HepG2 (cell line): ENCODE results near the gene SLC36A2. TPM values are rescaled to one million over a fixed set of nuclear protein-coding genes. Genes with fewer than 3 reads are reported as not detected.

Experiments used
- ATAC-seq: fragments of 200-7000 bp; cut with Tn5 transposase; 3 replicates; pipeline ENCODE4 v1.9.1; 2020; ENCODE audit warnings: mild to moderate bottlenecking, moderate library complexity
- BruUV-seq: library from RNA; stranded (reverse); fragments of 400-500 nt; replicated peaks from 2 replicates; lab custom pipeline; 2021; lab: Mats Ljungman, UMichigan
- CTCF ChIA-PET: fragments of 300-600 bp; formaldehyde crosslinking; extraction: SDS; loops from one replicate; lab custom pipeline; 2021; ENCODE audit warnings: low total read pairs, inconsistent platforms, low intra/inter-chr PET ratio; lab: Yijun Ruan, JAX
- POLR2A ChIA-PET: fragments of 350-600 bp; sonication (Branson Sonifier 250); formaldehyde crosslinking; loops from one replicate; lab custom pipeline; 2020; ENCODE audit warnings: antibody characterized with exemption, inconsistent platforms; lab: Yijun Ruan, JAX
- DNase-seq: peaks from one replicate; pipeline ENCODE4 v3.0.0-alpha.2; 2015; ENCODE audit warnings: low spot score
- FAIRE-seq: peaks from 3 replicates; lab custom pipeline; 2011; peaks lifted over from hg19 to GRCh38; lab: Jason Lieb, UNC
- H2AFZ ChIP-seq: one replicate; pipeline ENCODE4 v1.6.1; 2011; ENCODE audit warnings: low read length, inconsistent platforms
- H3K27ac ChIP-seq: fragments of 300-600 bp; 3 replicates; pipeline ENCODE4 v1.8.0; 2011; ENCODE audit warnings: mixed run types, mild to moderate bottlenecking, mixed read lengths, low read length, inconsistent platforms; ENCODE audit not compliant: insufficient read depth; ENCODE audit errors: extremely low read length
- H3K27me3 ChIP-seq, 2 experiments: fragments of 200-600 bp in 1 of 2; 2 replicates in 1 of 2; 3 replicates in 1 of 2; pipeline versions ENCODE4 v1.6.0 to v1.8.0; 2011; ENCODE audit warnings: low read length in 2 of 2, mild to moderate bottlenecking in 2 of 2, moderate library complexity in 2 of 2, inconsistent platforms in 1 of 2; ENCODE audit not compliant: insufficient read depth in 2 of 2, control insufficient read depth in 1 of 2
- H3K36me3 ChIP-seq, 2 experiments: fragments of 200-600 bp in 1 of 2; replicated peaks in 1 of 2; 2 replicates in 1 of 2; 3 replicates in 1 of 2; pipeline versions ENCODE4 v1.5.1 to v1.8.0; 2011; ENCODE audit warnings: low read length in 2 of 2, inconsistent platforms in 1 of 2; ENCODE audit not compliant: insufficient read depth in 2 of 2, control insufficient read depth in 1 of 2
- H3K4me1 ChIP-seq: 2 replicates; pipeline ENCODE4 v1.5.1; 2012; ENCODE audit warnings: low read length, inconsistent platforms; ENCODE audit not compliant: insufficient read depth
- H3K4me2 ChIP-seq: 2 replicates; pipeline ENCODE4 v1.6.0; 2011; ENCODE audit warnings: low read depth, low read length, inconsistent platforms
- H3K4me3 ChIP-seq, 3 experiments: fragments of 200-600 bp in 1 of 3; sonication (generic), shearing (Covaris generic) in 1 of 3; replicated peaks in 1 of 3; 2 replicates each; pipeline ENCODE4 v1.5.1; 2011 to 2016; ENCODE audit warnings: low read length in 3 of 3, inconsistent platforms in 2 of 3, low read depth in 2 of 3, mild to moderate bottlenecking in 2 of 3, control low read depth in 1 of 3, mixed read lengths in 1 of 3; ENCODE audit not compliant: insufficient read depth in 1 of 3
- H3K79me2 ChIP-seq: one replicate; pipeline ENCODE4 v1.6.1; 2011; ENCODE audit warnings: low read length, inconsistent platforms; ENCODE audit not compliant: insufficient read depth
- H3K9ac ChIP-seq: 2 replicates; pipeline ENCODE4 v1.6.0; 2011; ENCODE audit warnings: mild to moderate bottlenecking, low read depth, low read length, inconsistent platforms; ENCODE audit not compliant: insufficient read depth
- H3K9me3 ChIP-seq: 2 replicates; pipeline ENCODE4 v1.5.1; 2012; ENCODE audit warnings: mild to moderate bottlenecking, low read length
- H4K20me1 ChIP-seq: 2 replicates; pipeline ENCODE4 v1.6.0; 2011; ENCODE audit warnings: inconsistent platforms, mild to moderate bottlenecking, low read length, moderate library complexity; ENCODE audit not compliant: insufficient read depth
- FOXJ3 ChIP-seq: sonication (generic); formaldehyde crosslinking; IDR thresholded peaks from 2 replicates; pipeline ENCODE4 v1.4.0; 2020; ENCODE audit warnings: missing genetic modification reagents, mild to moderate bottlenecking, borderline replicate concordance
- IRF2 ChIP-seq: IDR thresholded peaks from 2 replicates; pipeline ENCODE4 v1.6.1; 2018; ENCODE audit warnings: missing genetic modification reagents, missing compliant biosample characterization
- WGBS: methylation state at CpG from one replicate; pipeline ENCODE4 v1.1.6; 2017; ENCODE audit warnings: low lambda C conversion rate; 5-methylcytosine and 5-hydroxymethylcytosine counted together
- in situ Hi-C: cut with HindIII; loops from 2 replicates; pipeline ENCODE4 v1.10.0; 2017; ENCODE audit warnings: low pct_unique_long_range_greater_than_20kb; ENCODE audit not compliant: extremely low pct_ligation_motif_present
- intact Hi-C: fragments of 100-400 bp; cut with micrococcal nuclease; formaldehyde crosslinking; loops from one replicate; pipeline ENCODE4 v1.10.0; 2022; ENCODE audit not compliant: unreplicated experiment
- polyA plus RNA-seq, 8 experiments: library from polyadenylated mRNA; depleted of rRNA in 3 of 8; stranded (reverse) in 7 of 8; unstranded in 1 of 8; fragments of >200 nt; fragmentation: Illumina TruSeq in 4 of 8; extraction: Trizol in 4 of 8; gene quantifications; 2 replicates each; pipeline versions ENCODE4 v1.2.1 to v1.2.3, GENCODE V29; 2011 to 2016; ENCODE audit warnings: low read depth in 4 of 8, missing spikeins in 1 of 8, mixed read lengths in 1 of 8; ENCODE audit not compliant: insufficient read depth in 1 of 8
- total RNA-seq, 5 experiments: library from RNA; depleted of rRNA; stranded (reverse); fragments of >200 nt; fragmentation: Illumina TruSeq; extraction: Trizol; gene quantifications; 2 replicates each; pipeline ENCODE4 v1.2.3, GENCODE V29; 2016; ENCODE audit warnings: low read depth in 1 of 5
- TF ChIP-seq, protein P1 (sequence below): sonication (generic); formaldehyde crosslinking; IDR thresholded peaks from 2 replicates; pipeline ENCODE4 v1.4.0; 2020; ENCODE audit warnings: missing genetic modification reagents, mild to moderate bottlenecking, borderline replicate concordance
- TF ChIP-seq, protein P2 (sequence below): IDR thresholded peaks from 2 replicates; pipeline ENCODE4 v1.6.1; 2012; ENCODE audit warnings: low read depth, low read length, improper control_type of control experiment
- TF ChIP-seq, protein P3 (sequence below): sonication (generic); formaldehyde crosslinking; IDR thresholded peaks from 2 replicates; pipeline ENCODE4 v1.9.0; 2021; ENCODE audit warnings: mild to moderate bottlenecking, missing genetic modification reagents

SLC36A2 gene
- total and polyA plus RNA-seq, 2 of the 13 experiments (the other 11 are each of a cell fraction or from before 2014, with no cell fraction given): 0.03 TPM; not detected in 1

DNA sequence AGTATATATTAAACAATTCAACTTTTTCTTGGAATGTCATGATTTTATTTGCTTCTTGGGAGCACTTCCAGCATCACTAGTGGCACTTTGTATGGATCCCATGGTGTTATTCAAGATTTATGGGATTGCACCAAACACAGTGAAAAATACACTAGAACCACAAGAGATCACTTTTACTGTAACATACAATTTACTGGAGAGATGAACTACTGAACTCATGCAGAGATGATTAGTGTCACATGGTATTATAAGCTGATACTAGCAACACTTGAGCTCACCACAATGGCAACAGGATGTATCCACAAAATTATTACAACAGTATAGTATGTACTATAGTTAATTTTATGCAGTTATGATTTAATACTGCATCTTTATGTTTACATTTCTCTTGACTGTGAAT lies 16.3 kb upstream of the SLC36A2 start:
- intact Hi-C loops (no loop called here), in situ Hi-C loops (no loop called here)
- CTCF ChIA-PET: no interaction called here
- Histone ChIP-seq H3K27ac (no peak overlapping the region), H3K4me3 (no peak overlapping the region), H3K27me3 (no peaks in the 10 kb centered on the region), H3K9me3 (peaks cover 53% of the 10 kb centered on the region), H3K4me2 (no peak overlapping the region), H3K79me2 (no peaks in the 10 kb centered on the region), H3K9ac (no peak overlapping the region), H3K4me1 (no peaks in the 10 kb centered on the region), H2AFZ (no peak overlapping the region)
- no TSS peak for BruUV-seq
- no peak for ATAC-seq
- DNase-seq: no peak
- no peak for TF ChIP-seq FOXJ3 (CRISPR knock-in tag)
- TF ChIP-seq, protein P1, sequence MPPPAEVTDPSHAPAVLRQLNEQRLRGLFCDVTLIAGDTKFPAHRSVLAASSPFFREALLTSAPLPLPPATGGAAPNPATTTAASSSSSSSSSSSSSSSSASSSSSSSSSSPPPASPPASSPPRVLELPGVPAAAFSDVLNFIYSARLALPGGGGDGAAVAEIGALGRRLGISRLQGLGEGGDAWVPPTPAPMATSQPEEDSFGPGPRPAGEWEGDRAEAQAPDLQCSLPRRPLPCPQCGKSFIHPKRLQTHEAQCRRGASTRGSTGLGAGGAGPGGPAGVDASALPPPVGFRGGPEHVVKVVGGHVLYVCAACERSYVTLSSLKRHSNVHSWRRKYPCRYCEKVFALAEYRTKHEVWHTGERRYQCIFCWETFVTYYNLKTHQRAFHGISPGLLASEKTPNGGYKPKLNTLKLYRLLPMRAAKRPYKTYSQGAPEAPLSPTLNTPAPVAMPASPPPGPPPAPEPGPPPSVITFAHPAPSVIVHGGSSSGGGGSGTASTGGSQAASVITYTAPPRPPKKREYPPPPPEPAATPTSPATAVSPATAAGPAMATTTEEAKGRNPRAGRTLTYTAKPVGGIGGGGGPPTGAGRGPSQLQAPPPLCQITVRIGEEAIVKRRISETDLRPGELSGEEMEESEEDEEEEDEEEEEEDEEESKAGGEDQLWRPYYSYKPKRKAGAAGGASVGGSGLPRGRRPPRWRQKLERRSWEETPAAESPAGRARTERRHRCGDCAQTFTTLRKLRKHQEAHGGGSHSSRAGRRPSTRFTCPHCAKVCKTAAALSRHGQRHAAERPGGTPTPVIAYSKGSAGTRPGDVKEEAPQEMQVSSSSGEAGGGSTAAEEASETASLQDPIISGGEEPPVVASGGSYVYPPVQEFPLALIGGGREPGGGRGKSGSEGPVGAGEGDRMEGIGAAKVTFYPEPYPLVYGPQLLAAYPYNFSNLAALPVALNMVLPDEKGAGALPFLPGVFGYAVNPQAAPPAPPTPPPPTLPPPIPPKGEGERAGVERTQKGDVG (CRISPR knock-in tag): no peak
- TF ChIP-seq, all 625 proteins: peak for 0
- POLR2A ChIA-PET: no interaction called here
- FAIRE-seq: no peak
- Histone ChIP-seq H4K20me1 (no peaks in the 10 kb centered on the region), H3K36me3 (no peaks in the 10 kb centered on the region)

DNA sequence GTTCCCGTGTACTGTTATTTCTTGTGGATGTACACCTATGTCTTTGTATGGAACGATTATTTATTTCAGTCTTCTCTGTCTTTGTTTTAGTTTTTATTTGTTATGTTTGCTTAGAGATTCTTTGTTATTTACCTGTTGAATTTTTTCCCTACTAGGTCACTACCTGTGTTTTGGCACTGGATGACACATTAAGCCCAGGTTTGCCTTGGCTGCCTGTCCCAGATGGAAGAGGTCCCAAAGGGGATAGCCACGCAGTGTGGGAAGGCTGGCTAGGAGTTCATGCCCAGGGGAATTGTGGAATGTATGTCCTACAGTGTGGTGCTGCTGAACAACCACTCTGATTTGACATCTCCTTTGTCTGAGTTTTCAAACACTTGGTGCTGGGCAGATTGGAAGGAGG lies 15.6 kb upstream of the SLC36A2 start:
- DNase-seq (no peak), FAIRE-seq (no peak), ATAC-seq (no peak)
- intact Hi-C loops: no loop called here
- no peaks in the 10 kb centered on the region for H3K4me1 ChIP-seq
- peaks cover 46% of the 10 kb centered on the region for H3K9me3 ChIP-seq
- no peak overlapping the region for H3K4me2 ChIP-seq
- H3K36me3 ChIP-seq: no peaks in the 10 kb centered on the region
- no peaks in the 10 kb centered on the region for H3K27me3 ChIP-seq
- WGBS: 16% methylated on average over 3 of the region's 3 CpGs
- H4K20me1 ChIP-seq: no peaks in the 10 kb centered on the region
- ChIA-PET POLR2A (no interaction called here), CTCF (no interaction called here)
- H2AFZ ChIP-seq: no peak overlapping the region
- BruUV-seq: no TSS peak
- H3K9ac ChIP-seq: no peak overlapping the region
- H3K79me2 ChIP-seq: no peaks in the 10 kb centered on the region
- in situ Hi-C loops: no loop called here
- H3K27ac ChIP-seq: no peak overlapping the region
- no peak overlapping the region for H3K4me3 ChIP-seq
- TF ChIP-seq IRF2 (CRISPR knock-in tag): no peak
- TF ChIP-seq, protein P2, sequence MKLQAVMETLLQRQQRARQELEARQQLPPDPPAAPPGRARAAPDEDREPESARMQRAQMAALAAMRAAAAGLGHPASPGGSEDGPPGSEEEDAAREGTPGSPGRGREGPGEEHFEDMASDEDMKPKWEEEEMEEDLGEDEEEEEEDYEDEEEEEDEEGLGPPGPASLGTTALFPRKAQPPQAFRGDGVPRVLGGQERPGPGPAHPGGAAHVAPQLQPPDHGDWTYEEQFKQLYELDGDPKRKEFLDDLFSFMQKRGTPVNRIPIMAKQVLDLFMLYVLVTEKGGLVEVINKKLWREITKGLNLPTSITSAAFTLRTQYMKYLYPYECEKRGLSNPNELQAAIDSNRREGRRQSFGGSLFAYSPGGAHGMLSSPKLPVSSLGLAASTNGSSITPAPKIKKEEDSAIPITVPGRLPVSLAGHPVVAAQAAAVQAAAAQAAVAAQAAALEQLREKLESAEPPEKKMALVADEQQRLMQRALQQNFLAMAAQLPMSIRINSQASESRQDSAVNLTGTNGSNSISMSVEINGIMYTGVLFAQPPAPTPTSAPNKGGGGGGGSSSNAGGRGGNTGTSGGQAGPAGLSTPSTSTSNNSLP: no peak
- TF ChIP-seq, protein P3, sequence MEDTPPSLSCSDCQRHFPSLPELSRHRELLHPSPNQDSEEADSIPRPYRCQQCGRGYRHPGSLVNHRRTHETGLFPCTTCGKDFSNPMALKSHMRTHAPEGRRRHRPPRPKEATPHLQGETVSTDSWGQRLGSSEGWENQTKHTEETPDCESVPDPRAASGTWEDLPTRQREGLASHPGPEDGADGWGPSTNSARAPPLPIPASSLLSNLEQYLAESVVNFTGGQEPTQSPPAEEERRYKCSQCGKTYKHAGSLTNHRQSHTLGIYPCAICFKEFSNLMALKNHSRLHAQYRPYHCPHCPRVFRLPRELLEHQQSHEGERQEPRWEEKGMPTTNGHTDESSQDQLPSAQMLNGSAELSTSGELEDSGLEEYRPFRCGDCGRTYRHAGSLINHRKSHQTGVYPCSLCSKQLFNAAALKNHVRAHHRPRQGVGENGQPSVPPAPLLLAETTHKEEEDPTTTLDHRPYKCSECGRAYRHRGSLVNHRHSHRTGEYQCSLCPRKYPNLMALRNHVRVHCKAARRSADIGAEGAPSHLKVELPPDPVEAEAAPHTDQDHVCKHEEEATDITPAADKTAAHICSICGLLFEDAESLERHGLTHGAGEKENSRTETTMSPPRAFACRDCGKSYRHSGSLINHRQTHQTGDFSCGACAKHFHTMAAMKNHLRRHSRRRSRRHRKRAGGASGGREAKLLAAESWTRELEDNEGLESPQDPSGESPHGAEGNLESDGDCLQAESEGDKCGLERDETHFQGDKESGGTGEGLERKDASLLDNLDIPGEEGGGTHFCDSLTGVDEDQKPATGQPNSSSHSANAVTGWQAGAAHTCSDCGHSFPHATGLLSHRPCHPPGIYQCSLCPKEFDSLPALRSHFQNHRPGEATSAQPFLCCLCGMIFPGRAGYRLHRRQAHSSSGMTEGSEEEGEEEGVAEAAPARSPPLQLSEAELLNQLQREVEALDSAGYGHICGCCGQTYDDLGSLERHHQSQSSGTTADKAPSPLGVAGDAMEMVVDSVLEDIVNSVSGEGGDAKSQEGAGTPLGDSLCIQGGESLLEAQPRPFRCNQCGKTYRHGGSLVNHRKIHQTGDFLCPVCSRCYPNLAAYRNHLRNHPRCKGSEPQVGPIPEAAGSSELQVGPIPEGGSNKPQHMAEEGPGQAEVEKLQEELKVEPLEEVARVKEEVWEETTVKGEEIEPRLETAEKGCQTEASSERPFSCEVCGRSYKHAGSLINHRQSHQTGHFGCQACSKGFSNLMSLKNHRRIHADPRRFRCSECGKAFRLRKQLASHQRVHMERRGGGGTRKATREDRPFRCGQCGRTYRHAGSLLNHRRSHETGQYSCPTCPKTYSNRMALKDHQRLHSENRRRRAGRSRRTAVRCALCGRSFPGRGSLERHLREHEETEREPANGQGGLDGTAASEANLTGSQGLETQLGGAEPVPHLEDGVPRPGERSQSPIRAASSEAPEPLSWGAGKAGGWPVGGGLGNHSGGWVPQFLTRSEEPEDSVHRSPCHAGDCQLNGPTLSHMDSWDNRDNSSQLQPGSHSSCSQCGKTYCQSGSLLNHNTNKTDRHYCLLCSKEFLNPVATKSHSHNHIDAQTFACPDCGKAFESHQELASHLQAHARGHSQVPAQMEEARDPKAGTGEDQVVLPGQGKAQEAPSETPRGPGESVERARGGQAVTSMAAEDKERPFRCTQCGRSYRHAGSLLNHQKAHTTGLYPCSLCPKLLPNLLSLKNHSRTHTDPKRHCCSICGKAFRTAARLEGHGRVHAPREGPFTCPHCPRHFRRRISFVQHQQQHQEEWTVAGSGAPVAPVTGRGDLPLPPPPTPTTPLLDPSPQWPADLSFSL (CRISPR knock-in tag): no peak
